Calu3 (cell line): Measurements from ENCODE around the gene NAALADL2. TPM values are rescaled to one million over a fixed set of nuclear protein-coding genes. Genes with fewer than 3 reads are reported as not detected.
"Not testable (repeated sequence)": the region's sequence is repeated elsewhere in the genome, so short reads cannot be mapped to it uniquely, and the experiment has no call there.

Experiments used
- BruUV-seq: library from RNA; stranded (reverse); fragments of 400-500 nt; replicated peaks from 2 replicates; lab custom pipeline; 2021; lab: Mats Ljungman, UMichigan
- CTCF ChIA-PET: fragments of 300-600 bp; sonication (Branson Sonifier 250); formaldehyde crosslinking; loops from one replicate; lab custom pipeline; 2022; ENCODE audit warnings: antibody characterized with exemption; lab: Charles Lee
- DNase-seq: peaks from one replicate; pipeline ENCODE4 v3.0.0; 2022
- H3K27ac Mint-ChIP-seq: one replicate; pipeline ENCODE4 v1.8.0; 2022; ENCODE audit warnings: mixed read lengths; ENCODE audit not compliant: unreplicated experiment
- H3K27me3 Mint-ChIP-seq: one replicate; pipeline ENCODE4 v1.8.0; 2022; ENCODE audit warnings: mixed read lengths; ENCODE audit not compliant: unreplicated experiment
- H3K36me3 Mint-ChIP-seq: one replicate; pipeline ENCODE4 v1.8.0; 2022; ENCODE audit warnings: mild to moderate bottlenecking, moderate library complexity, mixed read lengths; ENCODE audit not compliant: insufficient read depth, unreplicated experiment
- H3K4me1 Mint-ChIP-seq: one replicate; pipeline ENCODE4 v1.8.0; 2022; ENCODE audit warnings: mild to moderate bottlenecking, low read depth, mixed read lengths; ENCODE audit not compliant: unreplicated experiment
- H3K4me3 Mint-ChIP-seq: one replicate; pipeline ENCODE4 v1.8.0; 2022; ENCODE audit warnings: mild to moderate bottlenecking, low read depth, moderate library complexity, mixed read lengths; ENCODE audit not compliant: unreplicated experiment
- H3K9me3 Mint-ChIP-seq: one replicate; pipeline ENCODE4 v1.8.0; 2022; ENCODE audit warnings: low read depth, mixed read lengths; ENCODE audit not compliant: unreplicated experiment
- intact Hi-C: fragments of 100-400 bp; cut with micrococcal nuclease; formaldehyde crosslinking; loops from one replicate; pipeline ENCODE4 v1.10.0; 2022; ENCODE audit not compliant: unreplicated experiment
- total RNA-seq: library from RNA; stranded (reverse); gene quantifications from 2 replicates; pipeline ENCODE4 v1.2.3, GENCODE V29; 2022
- TF ChIP-seq, protein P1 (sequence below): fragments of 200-600 bp; IDR thresholded peaks from one replicate; pipeline ENCODE4 v1.8.0; 2022; ENCODE audit warnings: antibody characterized with exemption; ENCODE audit not compliant: unreplicated experiment

The NAALADL2 gene
- total RNA-seq, 1 experiment from 2014 or later: 36.9 TPM

DNA sequence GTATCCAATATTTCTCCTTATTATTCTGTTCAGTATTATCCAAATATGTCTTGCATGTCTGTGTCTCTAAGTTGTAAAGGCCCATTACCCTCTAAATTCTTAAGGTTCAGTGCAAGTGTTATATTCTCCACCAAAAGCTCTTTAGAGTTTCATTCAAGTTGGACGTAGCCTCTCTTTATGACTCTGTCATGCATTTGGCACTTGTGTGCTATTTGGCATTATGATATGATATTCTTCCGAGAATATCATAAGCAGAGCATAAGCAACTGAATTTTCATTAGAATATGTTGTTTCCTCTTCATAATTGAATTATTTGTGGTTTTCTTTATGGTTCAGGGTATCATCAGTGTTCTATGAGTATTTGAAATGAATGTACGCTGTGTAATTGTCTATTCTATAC is 594.2 kb downstream of the NAALADL2 start:
- BruUV-seq: no TSS peak
- no peak overlapping the region for H3K27ac Mint-ChIP-seq
- no peaks in the 10 kb centered on the region for H3K27me3 Mint-ChIP-seq
- CTCF ChIA-PET: interaction anchor here (1.0 to 1.6 kb wide), 2 partner anchors 9 to 60 kb away, joined by 3 read pairs; no protein-coding TSS in a partner anchor
- TF ChIP-seq, protein P1, sequence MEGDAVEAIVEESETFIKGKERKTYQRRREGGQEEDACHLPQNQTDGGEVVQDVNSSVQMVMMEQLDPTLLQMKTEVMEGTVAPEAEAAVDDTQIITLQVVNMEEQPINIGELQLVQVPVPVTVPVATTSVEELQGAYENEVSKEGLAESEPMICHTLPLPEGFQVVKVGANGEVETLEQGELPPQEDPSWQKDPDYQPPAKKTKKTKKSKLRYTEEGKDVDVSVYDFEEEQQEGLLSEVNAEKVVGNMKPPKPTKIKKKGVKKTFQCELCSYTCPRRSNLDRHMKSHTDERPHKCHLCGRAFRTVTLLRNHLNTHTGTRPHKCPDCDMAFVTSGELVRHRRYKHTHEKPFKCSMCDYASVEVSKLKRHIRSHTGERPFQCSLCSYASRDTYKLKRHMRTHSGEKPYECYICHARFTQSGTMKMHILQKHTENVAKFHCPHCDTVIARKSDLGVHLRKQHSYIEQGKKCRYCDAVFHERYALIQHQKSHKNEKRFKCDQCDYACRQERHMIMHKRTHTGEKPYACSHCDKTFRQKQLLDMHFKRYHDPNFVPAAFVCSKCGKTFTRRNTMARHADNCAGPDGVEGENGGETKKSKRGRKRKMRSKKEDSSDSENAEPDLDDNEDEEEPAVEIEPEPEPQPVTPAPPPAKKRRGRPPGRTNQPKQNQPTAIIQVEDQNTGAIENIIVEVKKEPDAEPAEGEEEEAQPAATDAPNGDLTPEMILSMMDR: no peak
- no peak overlapping the region for H3K4me3 Mint-ChIP-seq
- intact Hi-C loops: no loop called here
- DNase-seq: no peak
- peaks cover 16% of the 10 kb centered on the region for H3K4me1 Mint-ChIP-seq
- H3K36me3 Mint-ChIP-seq: no peaks in the 10 kb centered on the region
- no peaks in the 10 kb centered on the region for H3K9me3 Mint-ChIP-seq

DNA sequence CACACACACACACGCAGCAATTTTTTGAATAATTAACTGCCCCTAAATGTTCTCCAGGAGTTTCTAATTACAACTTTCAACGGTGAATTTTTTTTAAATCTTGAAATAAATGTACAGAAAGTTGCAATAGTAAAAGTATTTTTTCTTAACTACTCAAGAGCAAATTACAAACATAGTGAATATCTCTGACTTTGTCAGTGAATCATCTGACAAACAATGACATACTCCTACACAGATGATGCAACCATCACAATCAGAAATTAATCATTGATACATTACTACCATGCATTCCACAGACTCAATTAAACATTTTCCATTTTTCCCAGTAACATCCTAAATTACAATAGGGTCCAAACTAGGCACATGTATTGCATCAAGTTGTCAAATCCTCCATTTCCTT is 597.3 kb downstream of the NAALADL2 start:
- DNase-seq: no peak
- H3K36me3 Mint-ChIP-seq: no peaks in the 10 kb centered on the region

GRCh38 chr3:175457301-175457700 is 598.2 kb downstream of the NAALADL2 start:
- no TSS peak for BruUV-seq
- no peaks in the 10 kb centered on the region for H3K36me3 Mint-ChIP-seq
- H3K4me3 Mint-ChIP-seq: no peak overlapping the region
- H3K27me3 Mint-ChIP-seq: no peaks in the 10 kb centered on the region
- intact Hi-C loops: no loop called here
- H3K9me3 Mint-ChIP-seq: peaks cover 5% of the 10 kb centered on the region
- peaks cover 16% of the 10 kb centered on the region for H3K4me1 Mint-ChIP-seq
- TF ChIP-seq, protein P1: no peak
- CTCF ChIA-PET: no interaction called here
- no peak for DNase-seq
- H3K27ac Mint-ChIP-seq: peak overlapping the region; percentile 42

More for the DNA sequence above, 597.3 kb downstream of the NAALADL2 start:
- intact Hi-C loops: no loop called here
- H3K27me3 Mint-ChIP-seq: no peaks in the 10 kb centered on the region
- no peak overlapping the region for H3K4me3 Mint-ChIP-seq
- peak overlapping the region; percentile 42 for H3K27ac Mint-ChIP-seq
- peaks cover 16% of the 10 kb centered on the region for H3K4me1 Mint-ChIP-seq
- BruUV-seq: no TSS peak
- CTCF ChIA-PET: no interaction called here
- TF ChIP-seq, protein P1: no peak
- H3K9me3 Mint-ChIP-seq: peaks cover 1% of the 10 kb centered on the region

DNA sequence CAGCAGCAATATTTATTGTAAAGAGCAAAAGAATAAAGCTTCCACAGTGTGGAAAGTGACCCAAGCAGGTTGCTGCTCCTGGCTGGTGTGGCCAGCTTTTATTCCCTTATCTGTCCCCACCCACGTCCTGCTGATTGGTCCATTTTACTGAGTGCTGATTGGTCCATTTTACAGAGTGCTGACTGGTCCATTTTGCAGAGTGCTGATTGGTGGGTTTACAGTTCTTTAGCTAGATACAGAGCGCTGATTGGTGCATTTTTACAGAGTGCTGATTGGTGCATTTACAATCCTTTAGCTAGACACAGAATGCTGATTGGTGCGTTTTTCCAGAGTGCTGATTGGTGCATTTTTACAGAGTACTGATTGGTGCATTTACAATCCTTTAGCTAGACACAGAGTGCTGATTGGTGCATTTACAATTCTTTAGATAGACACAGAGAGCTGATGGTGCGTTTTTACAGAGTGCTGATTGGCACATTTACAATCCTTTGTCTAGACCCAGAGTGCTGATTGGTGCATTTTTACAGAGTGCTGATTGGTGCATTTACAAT is 601.8 kb downstream of the NAALADL2 start:
- H3K36me3 Mint-ChIP-seq, intact Hi-C loops, DNase-seq, H3K27ac Mint-ChIP-seq, H3K27me3 Mint-ChIP-seq, H3K4me3 Mint-ChIP-seq, H3K9me3 Mint-ChIP-seq, BruUV-seq: not testable (repeated sequence)
- peaks cover 16% of the 10 kb centered on the region for H3K4me1 Mint-ChIP-seq
- CTCF ChIA-PET: interaction anchor here (0.7 to 1.5 kb wide), 2 partner anchors 32 to 1169 kb away, joined by 3 to 4 read pairs; no protein-coding TSS in a partner anchor

GRCh38 chr3:175464362-175464761 is 605.2 kb downstream of the NAALADL2 start:
- intact Hi-C loops: no loop called here
- Mint-ChIP-seq H3K27me3 (no peaks in the 10 kb centered on the region), H3K4me1 (no peaks in the 10 kb centered on the region), H3K9me3 (peaks cover 5% of the 10 kb centered on the region), H3K36me3 (no peaks in the 10 kb centered on the region), H3K27ac (no peak overlapping the region), H3K4me3 (no peak overlapping the region)
- TF ChIP-seq, protein P1: no peak
- BruUV-seq: no TSS peak
- CTCF ChIA-PET: interaction anchor here (0.5 kb wide), 1 partner anchor 359 kb away, joined by 4 read pairs; no protein-coding TSS in a partner anchor
- no peak for DNase-seq
